GM21423 (cell line): ENCODE results near the gene AGMO.
A peak's percentile ranks its signal among the peaks of the same experiment; 100 is the strongest.
"Not testable (repeated sequence)": the region's sequence is repeated elsewhere in the genome, so short reads cannot be mapped to it uniquely, and the experiment has no call there.

Experiments
- ATAC-seq: cut with Tn5 transposase; IDR thresholded peaks from one replicate; pipeline ENCODE4 v1.9.1; 2021; ENCODE audit warnings: mild to moderate bottlenecking, moderate library complexity; ENCODE audit not compliant: unreplicated experiment

The AGMO gene

DNA sequence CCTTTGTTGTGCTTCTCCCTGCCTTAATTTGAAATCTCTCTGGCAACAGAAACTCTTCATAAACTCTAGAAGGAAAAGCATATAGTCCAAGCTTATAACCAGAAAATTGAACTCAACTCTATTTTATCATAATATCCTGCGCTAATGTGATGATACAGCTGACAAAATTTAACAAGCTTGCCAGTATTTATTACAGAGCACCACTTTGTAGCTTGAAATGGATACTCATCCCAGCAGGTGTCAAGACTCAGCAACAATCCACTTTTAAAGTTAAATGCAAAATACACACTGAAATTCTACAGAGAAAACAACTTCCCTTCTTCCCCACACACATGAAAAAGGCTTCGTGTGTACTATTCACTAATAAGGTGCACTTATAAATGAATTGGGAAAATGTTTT, 228.9 kb downstream of the AGMO start:
- no peak for ATAC-seq

DNA sequence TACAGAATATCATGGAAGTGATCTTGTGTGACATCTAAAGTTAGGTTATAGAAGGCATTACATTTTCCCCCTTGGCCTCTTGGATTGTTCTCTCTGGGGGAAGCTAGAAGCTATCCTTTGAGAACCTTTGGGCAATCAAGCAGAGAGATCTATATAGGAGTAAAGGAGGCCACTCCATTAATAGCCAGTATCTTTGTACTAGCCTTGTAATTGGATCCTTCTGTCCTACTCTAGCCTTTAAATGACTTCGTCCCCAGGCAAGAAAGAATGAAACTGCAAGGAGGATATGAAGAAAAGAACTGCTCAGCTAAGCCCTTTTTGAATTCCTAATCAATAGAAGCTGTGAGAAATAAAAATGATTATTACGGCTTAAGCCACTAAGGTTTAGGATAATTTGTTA, 230.9 kb downstream of the AGMO start:
- no peak for ATAC-seq

DNA sequence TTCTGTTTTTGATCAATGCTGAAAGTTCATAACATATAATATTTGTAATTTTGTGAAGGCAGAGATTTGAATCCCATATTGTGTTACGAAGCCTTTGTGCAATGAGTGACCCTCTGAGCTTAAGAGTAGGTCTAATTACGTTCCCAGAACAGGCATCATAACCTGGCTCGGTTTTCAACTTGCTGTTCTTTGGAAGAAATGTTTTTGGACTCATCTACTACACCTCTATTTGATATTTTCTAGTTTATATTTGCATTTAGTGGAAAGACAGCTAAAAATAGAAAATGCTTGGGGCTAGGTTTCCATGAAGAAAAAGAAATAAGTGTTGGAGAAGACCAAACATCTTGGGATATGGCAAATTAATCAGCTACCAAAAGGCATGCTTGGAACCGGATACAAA, 234.8 kb downstream of the AGMO start:
- ATAC-seq: no peak

DNA sequence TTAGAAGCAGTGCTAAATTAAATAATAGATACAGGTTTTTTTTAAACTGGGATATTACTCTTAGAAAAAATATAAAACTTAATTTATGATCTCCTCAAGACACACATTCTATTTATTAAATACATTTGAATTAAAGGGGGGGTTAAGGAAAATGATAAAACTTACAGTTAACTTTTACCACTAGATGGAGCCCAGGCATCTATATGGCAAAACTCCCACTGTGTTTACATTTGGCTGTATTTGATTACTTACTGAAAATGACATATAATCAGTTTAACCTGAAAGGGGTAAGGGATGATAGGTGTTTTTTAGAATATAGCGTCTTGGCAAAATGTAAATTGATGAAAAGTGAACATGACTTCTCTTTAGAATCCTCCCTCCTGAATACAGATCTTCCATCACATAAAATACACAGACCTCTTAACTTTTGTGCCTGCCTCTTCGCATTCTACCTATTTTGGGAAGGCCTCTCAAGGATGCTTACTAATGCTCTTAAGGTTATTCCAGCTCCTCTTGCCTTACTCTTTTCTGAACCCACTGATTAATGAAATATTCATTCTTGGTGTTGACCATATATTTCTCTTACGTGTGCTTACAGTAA, 235.7 kb downstream of the AGMO start:
- ATAC-seq: no peak

DNA sequence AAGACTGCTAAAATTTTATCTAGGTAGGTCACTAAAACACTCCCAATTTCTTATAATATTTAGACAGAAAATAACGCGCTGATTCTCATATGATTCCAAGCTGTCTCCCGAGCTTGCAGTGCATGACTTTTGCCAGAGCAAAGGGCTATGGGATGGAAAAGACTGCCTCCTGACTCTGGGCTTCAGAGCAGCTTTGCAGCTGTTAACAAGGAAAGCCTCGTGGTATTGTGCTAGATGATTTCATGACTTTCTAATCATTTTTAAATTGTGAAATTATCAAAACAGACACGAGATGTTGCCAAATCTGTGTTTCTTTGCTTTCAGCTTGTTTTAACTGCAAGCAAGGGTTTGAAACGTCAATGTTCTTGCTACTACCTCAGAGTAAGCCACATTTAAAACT, 238.3 kb downstream of the AGMO start:
- ATAC-seq: no peak

DNA sequence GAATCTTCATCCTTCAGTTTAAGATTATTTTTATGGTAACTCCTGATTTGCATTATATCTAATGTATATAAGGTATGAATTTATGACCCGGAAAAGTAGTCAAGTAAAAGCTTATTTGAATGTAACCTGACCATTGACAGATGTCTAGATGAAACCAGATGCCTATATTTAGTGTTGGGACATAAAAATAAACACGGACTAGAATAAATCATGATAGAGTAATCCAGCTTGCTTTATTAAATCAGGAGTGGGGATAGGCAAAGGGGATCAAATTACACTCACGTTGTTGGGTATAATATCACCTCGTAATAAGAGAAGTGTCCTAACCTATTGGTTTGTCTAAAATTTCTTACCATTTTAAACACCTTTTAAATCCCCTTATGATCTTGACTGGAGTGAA, 244.6 kb downstream of the AGMO start:
- ATAC-seq: no peak

DNA sequence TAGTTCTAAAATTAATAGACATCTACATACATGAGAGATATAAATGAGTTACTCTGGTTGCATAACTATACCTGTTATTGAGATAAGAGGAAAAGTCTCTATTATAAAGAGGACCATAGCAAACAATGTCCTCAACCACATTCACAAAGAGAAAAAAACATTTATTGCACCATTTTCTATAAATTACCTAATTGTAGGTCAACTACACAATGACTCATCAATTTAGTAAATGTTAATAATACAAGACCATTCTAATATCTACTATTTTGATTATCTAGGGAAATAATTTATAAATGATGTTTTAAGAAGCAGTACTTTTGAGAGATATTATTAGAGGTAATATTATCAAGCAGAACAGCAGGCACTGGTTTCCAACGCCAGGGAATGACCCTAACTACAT, 246.1 kb downstream of the AGMO start:
- no peak for ATAC-seq

DNA sequence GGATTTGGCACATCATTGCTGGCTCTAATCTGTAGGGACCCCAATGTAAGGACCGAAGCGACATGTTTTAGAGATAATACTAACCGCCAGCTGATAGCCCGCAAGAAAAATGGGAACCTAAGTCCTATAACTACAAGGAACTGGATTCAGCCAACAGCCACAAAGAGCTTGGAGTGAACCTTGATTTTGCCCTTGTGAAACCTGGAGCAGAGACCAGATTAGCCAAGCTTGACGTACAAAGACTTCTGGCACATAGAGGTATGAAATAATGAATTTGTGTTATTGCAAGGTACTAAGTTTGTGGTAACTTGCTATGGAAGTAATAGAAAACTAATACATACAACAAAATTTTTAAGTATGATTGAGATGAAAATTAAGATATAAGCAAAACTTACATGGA, 246.9 kb downstream of the AGMO start:
- ATAC-seq: no peak

DNA sequence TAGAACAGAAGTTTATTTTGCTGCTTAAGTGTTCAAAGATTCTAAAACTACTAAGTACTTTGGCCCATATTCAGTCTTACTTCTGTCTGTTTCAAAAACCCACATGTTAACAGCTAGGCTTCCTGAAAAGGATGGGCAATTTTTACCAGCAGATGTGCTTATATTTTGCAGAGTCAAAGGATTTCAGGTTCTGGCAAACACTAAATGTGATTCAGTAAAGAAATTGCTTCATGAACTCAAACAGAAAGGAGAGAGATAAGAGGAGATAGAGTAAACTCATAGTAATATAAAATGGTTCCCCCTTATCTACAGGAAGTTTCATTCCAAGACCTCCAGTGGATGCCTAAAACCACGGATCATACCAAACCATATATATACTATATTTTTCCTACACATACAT, 248.5 kb downstream of the AGMO start:
- ATAC-seq: no peak

DNA sequence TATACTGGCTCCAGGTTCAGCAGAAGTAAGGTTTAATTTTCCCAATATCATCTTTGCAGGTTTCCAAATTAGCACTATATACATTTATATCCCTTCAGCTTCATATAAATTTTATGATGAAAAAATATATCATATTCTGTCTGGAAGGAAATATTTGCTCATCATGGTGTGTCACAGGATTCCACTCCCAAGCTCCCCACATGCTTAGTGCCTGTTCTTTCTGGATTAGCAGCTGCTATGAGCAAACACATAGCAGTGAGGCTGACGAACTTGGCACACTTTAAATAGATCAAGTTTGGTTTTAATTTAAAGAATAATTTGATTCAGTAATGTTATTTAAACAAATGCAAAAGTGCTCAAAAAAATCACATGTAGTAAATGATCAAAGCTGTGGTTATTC, 251.9 kb downstream of the AGMO start:
- no peak for ATAC-seq

DNA sequence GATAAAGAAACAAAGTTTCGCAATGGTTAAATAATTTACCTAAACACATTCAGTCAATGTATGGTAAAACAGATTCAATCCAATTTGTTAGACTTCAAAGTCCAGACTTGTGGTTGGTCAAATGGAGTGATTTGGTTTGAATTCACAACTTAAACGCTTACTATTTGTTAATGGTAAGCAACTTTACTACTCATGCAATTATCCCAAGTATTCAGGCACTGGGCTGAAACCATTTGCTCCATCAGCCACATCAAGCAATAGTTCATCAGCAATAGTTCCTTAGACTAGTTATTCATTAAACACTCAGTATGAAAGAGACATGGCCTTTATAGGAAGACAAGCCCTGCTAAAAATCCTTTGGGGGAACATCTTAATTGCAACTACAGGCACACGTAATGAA, 253.0 kb downstream of the AGMO start:
- ATAC-seq: no peak

DNA sequence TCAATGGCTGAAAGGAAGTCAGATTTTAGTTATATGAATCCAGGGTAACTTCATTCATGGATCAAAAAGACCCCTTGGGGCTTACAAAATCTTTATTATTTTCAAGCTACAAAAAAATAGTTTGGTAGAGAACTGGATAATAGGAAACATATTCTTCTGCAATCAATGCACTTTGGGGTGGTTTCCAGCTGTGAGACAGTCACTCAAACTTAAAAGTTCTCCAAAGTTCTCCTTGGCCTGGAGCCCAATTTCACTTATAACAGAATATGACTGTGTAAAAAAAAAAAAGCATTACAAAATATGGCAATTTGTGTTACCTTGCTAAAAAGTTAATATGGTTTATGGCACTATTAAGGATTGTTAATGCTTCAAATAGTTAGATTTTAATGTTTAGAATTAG, 255.5 kb downstream of the AGMO start:
- ATAC-seq: no peak

DNA sequence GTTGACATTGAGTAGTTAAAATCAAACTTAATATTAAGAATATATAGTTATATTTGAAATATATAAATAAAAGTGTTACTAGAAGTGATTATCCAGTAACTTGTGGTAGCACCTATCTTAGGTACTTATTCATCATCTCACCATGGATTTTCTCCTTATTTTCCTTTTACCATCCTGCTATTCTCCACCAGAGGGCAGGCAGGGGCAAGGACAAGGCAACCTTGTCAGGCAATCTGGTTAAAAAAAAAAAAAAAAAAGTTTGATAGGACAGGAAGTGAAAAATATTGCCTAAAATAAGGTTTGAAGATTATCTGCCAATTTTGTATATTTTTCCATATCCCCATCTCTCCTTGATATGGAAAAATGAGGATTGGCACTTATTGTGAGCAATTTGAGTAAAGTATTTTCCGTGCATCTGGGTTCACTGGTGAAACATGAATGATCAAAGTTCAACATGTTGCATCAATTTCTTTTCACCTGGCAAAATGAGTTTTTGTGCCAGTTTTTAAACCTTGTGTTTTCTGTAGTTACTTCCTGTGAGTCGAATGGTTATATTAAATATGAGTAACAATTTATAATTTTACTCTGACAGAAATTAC, 256.7 kb downstream of the AGMO start:
- ATAC-seq: peak; percentile 56

DNA sequence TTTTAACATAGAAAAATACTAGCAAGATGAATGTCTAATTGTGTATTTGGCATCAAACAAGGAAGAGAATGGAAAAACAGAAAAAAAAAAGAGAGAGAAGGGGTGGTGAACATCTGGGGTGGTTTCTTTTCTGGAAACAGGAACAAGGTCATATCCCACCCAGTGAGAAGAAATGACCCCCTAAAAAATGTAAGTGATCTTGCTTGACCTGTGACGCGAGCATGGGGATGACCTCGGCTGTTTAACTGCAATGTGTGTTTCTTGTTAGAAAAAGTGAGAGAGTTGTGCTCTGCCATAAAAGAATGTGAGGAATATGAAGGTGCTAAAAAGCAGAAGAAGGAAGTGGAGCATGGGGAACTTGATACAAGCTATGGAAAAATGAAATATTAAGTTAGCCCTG, 258.5 kb downstream of the AGMO start:
- ATAC-seq: no peak

DNA sequence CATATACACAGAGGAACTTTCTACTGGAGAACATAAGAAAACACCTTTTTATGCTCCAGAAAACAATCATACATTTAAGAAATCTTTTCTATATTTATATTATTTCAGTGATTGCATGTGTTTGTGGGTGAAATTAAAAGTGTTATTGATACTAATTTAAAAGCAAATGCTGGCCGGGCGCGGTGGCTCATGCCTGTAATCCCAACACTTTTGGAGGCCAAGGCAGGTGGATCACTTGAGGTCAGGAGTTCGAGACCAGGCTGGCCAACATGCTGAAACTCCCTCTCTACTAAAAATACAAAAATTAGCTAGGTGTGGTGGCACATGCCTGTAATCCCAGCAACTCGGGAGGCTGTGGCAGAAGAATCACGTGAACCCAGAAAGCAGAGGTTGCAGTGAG, 260.8 kb downstream of the AGMO start:
- not testable (repeated sequence) for ATAC-seq

DNA sequence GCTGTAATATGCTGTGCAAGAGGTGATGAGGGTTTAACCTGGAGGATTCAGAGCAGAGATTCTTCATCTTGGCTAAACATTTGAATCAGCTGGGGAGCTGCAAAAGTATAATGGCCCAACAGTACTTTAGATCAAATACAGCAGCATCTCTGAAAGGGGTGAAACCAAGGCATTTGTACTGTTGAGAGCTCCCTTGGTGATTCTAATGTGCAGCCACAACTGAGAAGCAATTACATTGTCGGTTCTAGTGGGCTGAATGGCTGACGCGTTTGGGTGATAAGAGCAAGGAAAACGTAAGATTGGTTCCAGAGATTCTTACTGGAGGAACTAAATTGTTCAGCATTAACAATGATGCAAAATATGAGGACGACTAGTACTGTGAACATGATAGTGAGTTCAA, 269.7 kb downstream of the AGMO start:
- ATAC-seq: no peak

DNA sequence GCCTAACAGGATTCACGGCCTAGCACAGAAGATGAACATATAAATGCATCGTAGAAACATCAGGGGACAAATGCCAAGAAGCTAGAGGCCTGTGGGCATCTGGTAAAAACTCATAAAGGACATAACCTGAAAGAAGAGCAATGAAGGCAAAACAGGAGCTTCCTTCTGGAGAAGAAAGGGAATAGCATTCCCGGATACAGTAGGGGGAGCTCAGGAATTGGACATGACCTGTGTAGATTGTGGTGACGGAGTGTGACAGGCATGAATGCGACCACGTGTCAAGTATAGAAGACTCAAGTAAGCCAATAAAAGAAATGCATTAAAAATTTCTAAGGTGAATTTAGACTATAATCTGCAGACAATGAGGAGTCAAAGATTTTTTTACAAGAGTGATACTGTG, 270.1 kb downstream of the AGMO start:
- ATAC-seq: no peak

DNA sequence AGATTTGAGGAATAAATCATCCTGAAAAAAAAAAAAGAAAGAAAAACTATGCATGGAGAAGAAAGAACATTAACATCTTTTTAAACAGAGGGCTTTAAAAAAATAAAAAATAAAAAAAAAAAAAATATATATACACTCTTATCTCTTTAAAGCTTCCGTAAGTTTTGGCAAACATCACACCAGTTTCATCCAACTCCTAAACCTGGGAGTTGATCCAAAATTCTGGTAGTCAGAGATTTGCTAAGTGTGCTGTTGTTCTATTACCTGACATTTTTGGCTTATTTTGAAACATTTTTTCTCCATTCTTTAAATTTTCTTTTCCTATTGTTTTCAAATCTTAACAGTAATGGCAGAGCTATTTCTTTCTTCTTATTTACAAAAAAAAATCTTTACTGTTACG, 273.1 kb downstream of the AGMO start:
- no peak for ATAC-seq

DNA sequence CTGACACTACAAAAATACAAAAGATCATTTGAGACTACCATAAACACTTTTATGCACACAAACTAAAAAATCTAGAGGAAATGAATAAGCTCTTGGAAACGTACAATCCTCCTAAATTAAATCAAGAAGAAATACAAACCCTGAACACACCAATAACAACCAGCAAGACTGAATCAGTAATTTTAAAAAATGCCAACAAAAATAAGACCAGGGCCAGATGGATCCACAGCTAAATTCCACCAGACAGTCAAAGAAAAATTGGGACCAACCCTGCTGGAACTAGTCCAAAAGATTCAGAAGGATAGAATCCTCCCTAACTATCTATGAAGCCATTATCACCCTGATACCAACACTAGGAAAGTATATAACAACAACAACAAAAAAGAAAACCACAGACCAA, 277.4 kb downstream of the AGMO start:
- no peak for ATAC-seq

DNA sequence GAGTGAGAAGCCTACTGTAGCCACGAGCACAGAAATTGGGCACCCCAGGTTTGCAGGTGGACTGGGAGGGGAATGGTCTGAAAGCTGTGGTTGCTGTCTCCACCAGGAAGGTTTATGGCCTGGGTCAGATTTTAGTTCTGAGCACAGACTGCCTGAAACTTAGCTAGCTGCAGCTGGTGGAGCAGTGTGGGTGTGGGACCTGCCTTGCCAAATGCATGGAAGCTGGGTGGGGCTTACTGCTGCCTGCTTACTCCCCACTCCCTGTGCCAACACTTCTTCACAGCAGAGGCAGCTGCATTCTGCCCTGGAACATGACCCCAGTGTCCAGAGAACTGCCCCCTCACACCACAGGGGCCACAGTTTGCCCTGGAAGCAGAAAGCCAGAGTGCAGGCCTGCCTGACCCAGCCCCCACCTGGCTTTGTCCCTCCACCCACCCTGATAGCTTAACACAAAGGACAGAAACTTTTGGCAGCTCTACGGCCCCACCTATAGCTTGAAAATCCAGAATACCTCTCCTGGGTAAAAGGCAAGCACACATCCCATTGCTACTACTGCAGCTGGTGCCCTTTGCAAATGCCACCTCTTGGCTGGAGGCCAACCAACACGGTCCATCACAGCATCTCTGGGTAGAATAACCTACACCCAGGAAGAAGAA, 281.6 kb downstream of the AGMO start:
- ATAC-seq: no peak

DNA sequence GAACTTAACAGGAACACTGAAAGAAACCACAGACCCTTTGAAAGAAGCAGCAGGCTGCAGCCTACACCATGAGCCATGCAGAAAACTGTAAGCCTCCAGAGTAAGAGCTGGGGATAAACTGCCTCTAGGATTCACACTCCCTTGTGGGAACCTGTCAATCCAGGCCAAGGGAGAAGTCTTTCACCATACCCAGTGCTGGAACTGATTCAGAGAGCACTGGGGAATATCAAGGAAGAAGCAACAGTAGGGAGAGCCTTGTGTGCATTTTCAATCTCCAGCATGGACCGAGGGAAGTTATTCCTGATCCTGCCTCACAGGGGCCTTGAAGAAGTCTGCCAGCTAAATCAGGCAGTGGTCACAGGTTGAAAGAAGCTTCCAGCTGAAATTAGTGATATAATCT, 282.2 kb downstream of the AGMO start:
- ATAC-seq: no peak

DNA sequence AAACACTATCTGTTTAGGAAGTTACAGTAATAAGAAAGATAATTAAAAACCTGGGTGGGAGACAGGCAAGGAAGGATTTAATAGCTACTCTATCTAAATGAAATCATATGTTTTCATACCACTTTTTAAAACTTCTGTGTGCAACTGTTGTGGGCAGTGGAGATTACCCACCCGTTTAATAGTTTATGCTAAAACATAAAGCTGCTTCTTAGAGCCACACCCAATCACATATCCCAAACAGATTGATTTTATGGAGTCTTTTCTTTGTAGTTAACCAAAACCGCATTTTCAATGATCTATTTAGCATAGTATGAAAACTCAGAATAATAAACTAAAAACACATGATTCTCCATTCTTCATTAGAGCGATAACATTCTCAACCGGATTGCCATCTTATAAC, 304.1 kb downstream of the AGMO start:
- ATAC-seq: no peak

DNA sequence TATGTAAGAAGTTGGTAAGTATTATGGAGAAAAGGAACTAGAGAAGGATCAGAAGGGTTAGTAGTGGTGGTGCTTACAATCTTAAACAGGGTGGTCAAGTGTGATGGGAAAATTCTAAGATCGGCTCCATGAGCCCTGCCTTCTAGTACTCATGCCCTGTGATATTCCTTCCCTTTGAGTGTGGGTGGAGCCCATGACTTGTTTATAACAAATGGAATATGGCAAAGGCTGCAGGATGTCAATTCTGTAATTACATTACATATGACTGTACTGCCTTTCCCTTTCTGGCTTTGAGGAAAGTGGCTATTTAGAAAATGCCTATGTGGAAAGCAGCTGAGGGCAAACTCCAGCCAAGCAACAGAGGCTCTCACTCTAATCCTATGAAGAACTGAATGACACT, 309.6 kb downstream of the AGMO start:
- no peak for ATAC-seq
